LoVo (cell line): ENCODE results near the gene FER.
"Not testable (repeated sequence)": the region's sequence is repeated elsewhere in the genome, so short reads cannot be mapped to it uniquely, and the experiment has no call there.

ENCODE experiments used
- DNase-seq: peaks from one replicate; pipeline ENCODE4 v3.0.0-alpha.2; 2016; ENCODE audit warnings: low spot score

FER gene

DNA sequence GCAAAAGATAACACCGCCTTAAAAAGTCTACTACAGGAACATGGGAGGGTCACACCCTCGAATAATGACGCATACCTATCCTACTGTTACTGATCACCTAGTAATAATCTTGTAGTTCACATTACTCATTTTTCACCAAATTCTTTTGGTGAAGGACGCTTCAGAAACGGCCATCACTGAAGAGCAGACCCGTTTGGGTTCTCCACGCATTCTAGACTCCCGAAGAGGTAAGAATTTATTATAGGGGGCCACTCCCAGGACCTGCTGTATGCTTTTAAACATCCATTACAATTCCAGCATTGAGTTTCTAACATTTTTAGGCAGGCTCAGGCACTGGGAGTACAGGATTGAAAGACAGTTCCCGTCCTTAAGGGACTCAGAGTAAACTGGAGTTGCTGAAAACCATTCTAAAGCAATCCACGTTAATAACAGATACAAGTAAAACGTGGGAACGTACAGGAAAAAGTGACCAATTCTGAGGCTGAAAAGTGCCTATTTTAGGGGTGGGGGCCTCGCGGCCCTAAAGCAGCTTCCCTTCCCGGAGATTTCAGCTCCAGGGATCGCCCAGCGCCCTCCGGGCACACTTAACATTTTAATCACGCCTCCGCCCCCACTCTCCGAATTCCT, at the start of gene FER:
FER (plus strand) TSS at position 124 of the 627 bp plus-strand sequence. CDS start 50,286 bp downstream, outside the sequence.
- peak; percentile 78 for DNase-seq

DNA sequence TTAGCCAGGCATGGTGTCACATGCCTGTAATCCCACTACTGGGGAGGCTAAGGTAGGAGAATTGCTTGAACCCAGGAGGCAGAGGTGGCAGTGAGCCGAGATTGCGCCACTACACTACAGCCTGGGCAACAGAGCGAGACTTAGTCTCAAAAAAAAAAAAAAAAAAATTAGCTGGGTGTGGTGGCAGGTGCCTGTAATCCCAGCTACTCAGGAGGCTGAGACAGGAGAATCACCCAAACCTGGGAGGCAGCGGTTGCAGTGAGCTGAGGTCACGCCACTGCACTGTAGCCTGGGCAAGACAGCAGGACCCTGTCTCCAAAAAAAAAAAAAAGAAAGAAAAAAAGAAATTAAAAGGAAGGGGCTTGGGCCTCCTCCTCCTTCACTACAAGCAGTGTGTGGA, 47.3 kb upstream of the FER start:
- DNase-seq, result not testable (repeated sequence)

DNA sequence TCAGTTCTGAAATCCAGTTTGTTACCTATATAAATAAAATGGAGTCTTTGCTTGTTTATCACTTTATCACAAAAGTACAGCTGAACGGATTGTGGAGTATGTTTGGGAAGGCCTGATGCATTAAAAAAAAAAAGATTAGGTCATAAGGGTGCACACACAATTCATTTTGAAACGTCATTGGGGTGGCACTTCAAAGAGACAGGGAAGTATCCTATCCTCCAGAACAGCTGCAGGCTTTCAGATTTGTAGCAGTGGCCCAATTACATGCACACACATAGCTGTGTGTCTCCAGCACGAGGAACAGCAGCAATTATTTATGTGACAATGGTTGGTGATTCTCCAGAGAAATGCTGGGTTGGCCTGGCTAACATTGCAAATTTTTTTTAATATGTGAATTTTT, 46.8 kb upstream of the FER start:
- DNase-seq, result no peak

DNA sequence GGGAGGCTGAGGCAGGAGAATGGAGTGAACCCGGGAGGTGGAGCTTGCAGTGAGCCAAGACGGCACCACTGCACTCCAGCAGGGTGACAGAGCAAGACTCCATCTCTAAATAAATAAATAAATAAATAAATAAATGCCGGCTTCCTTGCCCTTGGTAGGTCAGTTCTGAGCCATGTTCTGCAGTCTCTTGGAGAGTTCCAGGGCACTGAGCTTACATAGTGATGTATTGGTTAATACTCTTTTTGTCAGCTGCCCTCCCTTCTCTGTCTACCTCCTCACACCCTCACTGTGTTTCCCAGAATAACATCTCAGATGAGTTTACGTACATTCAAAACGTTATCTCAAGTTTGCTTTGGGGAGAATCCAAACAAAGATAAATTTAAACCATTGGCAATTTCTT, 45.2 kb upstream of the FER start:
- DNase-seq, result no peak

DNA sequence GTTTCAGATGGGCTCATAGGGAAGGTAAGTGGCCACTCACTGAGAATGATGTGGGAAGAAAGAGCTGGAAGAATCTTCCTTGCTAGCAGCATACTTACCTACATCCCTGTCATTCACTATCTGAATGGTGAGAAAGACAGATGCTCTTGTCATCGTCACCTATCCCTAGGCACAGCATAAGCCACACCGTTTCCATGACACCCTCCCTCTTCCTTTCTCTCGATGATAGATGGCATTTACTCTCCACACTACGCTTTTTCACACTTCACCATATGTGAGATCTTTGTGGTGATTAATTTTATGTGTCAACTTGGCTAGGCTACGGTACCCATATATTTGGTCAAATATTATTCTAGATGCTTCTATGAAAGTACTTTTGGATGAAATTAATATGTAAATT, 44.4 kb upstream of the FER start:
- DNase-seq, result no peak

DNA sequence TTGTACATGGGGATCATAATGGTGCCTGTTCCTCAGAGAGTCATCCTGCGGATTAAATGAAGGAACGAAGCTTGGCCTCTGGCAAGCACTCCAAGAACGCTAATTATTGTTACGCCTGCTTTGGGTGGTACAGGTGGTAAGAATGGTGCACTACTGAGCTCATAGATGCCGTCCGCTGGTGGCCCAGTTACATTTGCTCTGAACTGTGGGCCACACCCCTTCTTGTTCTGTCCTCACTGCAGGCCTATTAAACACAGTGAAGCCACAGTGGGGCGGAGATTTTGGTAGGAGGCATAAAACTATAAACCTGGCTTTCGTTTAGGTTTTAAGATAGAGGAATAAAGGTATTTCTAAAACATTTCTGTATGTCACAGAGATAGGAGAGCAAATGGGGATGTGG, 40.6 kb upstream of the FER start:
- no peak for DNase-seq

DNA sequence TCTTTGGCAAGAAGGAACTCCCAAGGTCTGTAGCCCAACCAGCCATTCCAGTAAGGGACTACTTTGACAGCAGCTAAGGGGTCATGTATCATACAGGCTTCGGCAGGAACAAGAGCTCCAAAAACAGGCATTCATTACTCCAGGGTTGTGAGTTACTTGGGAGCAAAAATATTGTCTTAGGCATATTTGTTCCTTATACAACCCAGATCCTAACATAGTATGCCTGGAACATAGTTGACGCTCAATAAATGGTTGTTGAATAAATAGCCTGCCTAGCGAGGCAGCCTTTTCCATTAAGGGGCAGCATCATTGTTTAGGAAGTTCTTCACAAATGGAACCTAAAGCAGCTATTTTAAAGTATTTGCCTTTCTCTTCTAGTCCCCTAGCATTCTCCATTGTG, 35.8 kb upstream of the FER start:
- no peak for DNase-seq

DNA sequence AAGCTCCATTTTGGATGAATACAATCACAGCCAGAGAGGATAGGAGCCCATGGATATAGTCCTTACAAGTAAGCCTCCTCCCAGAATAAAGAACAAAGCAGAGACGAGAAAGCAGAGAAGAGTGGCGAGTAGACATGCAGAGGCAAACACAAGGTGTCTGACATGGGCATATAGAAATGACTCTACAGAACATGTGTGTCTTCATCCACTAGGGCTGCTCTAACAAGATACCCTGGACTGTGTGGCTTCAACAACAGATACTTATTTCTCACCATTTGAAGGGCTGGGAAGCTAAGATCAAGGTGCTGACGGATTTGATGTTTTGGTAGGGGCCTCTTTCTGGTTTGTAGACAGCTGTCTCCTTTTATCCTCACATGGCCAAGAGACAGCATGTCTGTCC, 32.3 kb upstream of the FER start:
- no peak for DNase-seq

DNA sequence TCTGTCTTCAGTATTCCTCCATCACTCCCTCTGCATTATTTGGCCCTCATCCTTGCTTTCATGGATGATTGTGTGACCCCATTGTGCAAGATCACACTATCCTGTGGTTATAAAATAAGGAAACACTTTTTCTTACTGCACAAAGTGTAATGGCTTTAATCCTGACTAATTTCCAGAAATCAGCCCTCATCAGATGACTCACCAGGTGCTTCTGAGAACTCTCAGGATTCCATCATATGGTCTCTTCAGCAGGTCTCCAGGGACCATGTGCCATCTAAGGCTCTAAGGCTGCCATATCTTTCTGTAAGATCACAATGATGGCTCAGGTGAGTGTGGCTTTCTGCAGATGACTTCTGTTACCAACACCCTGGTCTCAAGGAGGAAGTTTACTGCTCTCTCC, 27.3 kb upstream of the FER start:
- DNase-seq, result no peak

DNA sequence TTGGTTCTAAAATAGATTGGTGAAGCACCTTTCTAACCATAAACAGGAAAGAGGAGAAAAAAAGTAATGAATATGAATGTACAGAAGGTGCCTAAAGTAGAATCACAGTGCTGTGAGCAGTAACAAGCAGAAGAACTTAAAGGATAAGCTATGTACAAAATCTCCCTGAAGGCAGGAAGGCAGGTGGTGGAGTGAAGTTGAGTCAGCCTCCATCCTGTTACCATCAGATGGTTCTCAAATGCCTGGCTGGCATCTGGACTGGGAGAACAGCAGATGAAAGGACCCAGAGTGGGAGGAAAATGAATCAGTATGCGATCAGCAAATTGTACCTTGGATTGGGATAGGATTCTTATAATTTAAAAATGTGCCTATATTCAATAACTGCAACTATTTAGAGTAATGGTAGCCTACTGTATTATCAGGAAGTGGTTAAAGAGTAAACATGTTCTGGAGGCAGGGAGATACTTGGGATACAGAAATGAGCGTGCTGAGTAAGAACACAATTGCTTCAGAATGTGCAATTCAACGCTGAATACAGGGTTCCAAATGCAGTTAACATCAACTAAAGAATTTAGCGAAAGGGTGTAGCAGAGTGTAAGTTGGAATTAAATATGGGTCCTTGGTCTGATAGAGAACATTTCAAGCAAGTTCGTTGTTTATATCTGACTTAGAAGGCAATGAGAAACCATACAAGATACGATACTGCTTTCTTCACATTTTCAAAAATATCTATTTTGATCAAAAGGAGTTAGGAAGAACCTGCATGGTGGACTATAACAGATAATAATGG, 21.1 kb upstream of the FER start:
- no peak for DNase-seq

DNA sequence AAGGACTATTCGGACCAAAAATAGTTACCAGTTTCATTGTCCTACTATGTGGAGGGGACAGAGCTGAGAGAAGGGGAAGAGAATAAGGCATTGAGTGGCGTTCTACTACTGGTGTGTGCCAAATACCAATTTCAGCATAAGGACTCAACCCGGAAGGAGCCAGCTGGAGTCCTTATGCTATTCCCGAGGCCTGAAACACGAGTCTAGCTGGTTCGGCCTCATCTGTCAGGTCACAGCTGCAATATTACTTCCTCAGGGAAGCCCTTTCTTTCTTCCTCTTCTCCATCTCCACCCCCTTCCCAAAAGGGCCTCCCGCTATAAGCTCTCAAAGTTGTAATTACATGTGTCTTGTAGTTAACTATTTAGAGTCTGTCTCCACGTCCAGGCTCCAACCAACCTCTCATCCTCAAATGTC, 20.5 kb upstream of the FER start:
- no peak for DNase-seq

DNA sequence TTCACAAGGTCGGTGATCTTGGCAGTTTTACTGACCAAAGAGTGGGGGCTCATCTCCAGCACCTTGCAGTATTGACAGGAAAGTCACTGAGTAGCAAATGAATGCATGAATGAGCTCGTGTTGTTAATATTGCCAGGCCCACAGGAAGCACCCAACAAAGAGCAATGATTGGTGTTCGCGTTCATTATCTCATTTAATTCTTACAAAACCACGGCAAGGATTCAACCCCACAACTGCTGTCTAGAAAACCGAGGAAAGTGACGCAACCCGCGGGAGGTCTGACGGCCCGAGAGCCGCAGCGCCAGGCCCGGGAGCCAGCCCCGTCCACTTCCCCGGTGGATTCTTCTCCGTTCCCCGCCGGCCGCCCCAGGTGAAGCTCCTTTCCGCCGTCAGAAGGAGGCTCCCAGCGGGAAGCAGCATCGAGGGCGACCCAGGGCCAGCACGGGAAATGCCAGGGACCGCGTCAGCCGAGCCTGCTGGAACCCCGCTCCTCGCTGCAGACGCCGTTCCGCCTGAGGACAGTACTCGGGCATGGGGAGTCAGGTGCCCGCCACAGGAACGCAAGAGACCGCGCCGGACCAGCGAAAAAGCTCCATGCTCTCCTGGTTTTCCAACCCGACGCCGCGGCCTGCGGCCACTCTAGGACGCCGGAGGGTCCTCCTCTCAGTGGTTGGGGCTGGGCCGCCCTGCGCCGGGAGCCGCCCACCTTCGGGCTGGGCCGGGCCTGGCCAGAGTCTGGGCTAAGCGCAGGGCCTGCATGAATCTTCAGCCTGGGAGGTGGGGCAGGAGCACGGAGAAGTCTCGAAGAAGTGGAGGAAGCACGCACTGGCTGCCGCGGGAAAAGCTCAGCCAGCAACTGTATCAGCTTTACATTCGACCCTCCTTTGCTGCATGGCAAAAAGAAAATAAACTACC, 19.8 kb upstream of the FER start:
- peak; percentile 91 for DNase-seq

DNA sequence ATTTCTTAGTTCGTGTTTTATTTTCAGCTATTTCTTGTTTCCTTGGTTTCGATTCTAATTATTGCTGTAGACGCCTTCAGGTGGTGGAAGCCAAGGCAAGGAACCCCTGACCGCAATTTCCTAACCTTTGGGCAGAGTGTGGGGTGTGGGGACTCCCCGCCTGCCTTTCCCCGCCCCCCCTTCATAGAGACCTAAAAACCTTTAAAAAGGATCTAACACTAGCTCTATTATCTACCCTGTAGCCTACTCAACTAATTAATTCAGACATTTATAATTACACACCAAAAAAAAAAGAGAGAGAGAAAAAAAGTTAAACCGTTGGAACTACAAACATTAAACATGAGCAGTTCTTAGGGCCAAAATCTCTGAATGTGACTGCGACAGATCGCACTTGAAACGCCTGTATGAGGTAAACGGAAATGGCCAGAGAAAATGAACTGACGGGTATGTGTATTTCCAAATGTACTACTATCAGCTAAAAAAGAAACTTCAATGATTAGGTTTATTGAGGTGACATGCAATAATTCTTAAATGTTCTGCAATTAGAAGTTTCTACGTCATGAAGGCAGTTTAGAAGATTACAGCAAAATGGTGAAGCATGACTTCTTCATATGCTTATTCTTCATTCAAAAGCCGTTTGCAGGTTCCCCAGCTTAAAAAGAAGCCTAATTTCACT, 19.0 kb upstream of the FER start:
- no peak for DNase-seq

DNA sequence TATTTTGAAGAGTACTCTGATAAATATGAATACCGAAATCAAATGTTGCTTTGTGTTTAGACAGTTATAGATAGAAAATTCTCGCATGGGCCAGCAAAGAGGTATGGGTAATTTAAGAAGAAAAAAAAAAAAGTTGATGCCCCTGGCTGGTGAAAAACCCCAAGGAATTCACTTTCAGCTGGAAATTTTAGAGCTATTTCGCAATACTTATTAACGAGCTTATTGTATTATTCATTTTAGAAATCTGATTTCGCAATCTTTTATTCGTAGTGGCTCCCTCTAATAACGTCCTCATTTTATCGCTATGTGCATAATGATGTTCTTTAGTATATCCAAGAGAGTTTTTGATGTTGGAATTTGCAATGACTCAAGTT, 18.5 kb upstream of the FER start:
- no peak for DNase-seq

DNA sequence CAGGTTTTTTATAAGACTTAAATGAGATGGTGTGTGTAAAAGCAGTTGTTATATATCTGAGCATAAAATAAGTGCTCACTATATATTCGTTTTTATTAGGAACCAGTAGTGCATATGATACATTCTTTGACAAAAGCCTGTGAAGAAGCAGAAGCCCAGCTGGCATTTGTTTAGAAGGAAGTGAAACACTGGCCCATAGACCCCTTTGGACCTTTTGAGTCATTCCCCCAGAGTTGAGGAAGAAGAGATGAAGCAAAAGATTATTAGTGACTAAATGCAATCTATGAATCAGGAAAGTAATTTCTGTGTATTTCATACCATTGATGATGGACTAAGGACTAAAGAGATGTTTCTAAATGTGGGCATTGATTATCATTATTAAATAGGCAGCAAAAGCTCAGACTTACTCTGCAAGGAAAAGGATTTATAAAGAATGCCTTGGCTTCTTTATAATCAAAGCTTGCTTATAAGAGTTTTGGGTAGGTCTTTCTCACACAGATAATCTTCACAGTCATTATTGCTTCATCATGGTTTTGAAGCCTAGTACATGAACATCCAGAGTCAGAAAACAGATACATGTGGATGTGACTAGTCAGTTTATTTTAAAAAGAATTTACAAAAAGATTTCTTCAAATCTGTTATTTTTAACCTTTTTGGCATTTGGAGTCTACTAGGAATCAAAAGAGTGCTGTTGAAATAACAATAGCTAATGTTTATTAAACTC, 16.9 kb upstream of the FER start:
- no peak for DNase-seq

DNA sequence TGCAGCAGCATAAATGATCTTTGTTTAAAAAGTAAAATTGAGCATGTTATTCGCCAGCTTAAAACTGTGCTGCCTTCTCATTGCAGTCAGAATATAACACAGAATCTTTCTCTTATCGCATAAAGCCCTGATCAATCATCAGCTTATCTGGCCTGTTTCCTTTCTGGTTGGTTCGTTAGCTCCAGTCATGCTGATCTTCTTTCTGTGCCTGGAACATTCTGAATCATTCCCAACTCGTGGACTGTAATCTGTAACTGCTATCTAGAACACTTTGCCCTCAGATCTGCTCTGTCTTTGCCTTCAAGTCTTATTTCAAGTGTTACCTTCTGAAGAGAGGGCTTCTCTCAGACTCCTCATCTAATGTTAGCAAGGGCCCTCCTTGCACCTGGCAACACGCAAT, 11.9 kb upstream of the FER start:
- no peak for DNase-seq

DNA sequence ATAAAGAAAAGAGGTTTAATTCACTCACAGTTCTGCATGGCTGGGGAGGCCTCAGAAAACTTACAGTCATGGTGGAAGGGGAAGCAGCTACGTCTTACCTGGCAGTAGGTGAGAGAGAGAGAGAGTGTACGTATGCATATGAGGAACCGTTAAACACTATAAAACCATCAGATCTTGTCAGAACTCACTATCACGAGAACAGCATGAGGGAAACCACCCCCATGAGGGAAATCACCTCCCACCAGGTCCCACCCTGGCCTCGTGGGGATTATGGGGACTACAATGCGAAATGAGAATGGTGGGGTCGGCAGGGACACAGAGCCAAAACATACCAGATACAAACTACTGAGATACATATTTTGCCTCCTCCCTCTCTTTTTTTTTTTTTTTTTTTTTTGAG, 10.8 kb upstream of the FER start:
- DNase-seq, result no peak

DNA sequence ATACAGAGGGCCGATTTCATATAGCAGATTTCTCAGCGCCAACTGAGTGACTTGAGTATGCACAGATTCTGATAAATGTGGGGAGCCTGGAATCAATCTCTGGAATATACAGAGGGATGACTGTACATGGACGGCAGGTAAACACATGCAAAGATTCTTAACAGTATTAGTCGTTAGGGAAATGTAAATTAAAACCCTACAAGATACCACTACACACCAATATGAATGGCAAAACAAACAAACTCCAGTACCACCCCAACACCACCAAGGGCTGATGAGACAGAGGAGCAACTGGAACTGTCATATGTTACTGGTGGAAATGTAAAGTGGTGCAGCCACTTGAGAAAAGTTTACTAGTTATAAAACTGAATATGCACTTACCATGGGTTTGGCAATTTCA, 8.3 kb upstream of the FER start:
- no peak for DNase-seq

DNA sequence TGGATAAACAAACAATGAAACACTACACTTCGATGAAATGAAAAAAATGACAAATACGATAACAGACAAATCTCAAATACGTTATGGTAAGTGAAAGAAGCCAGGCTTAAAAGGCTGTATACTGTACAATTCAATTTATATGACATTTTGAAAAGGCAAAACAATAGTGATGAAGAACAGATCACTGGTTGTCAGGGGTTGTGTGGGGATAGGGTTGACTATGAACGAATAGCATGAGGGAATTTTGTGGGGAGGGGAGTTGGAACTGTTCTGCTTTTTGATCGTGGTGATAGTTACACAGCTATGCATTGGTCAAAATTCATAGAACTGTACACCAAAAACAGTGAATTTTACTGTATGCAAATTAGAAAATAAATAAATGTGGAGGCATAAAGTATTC, 7.8 kb upstream of the FER start:
- DNase-seq, result no peak

DNA sequence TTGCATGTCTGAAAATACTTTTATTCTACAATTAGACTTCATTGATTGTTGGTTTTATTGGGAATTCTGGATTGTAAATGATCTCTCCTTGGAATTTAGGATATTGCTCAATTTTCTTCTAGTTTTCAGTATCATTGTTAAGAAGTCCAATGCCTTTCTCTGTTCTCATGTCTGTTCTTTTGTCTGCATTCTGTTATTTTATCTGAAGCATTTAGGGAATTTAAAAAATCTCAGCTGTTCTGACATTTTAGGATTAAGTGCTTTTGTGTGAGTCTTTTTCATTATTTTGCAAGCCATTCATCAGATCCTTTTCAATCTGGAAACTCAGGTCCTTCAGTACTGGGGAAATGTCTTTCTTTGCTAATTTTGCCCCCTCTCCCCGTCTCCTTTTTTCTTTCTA, 4.4 kb upstream of the FER start:
- no peak for DNase-seq

DNA sequence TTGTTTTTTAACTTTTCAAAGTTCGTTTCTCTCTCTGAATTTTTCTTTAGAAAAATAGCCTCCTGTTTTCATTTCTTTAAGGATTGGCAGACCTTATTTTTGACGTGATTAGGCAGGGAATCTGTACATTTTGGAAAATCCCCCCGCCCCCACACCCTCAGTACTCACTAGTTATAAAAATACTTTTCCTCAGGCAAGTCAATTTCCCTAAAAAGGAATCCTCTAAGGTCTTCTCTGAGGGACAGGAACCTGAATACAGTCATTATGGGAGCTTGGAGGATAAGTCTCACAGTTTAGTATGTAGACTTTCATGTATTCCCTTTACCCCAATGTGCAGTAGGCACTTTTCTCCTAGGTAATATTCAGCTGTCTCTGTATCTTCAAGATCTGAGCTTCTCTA, 3.9 kb upstream of the FER start:
- no peak for DNase-seq
